ENCODE results near the gene LKAAEAR1.
"Not testable (repeated sequence)": the region's sequence is repeated elsewhere in the genome, so short reads cannot be mapped to it uniquely, and the experiment has no call there.

LKAAEAR1 gene

DNA sequence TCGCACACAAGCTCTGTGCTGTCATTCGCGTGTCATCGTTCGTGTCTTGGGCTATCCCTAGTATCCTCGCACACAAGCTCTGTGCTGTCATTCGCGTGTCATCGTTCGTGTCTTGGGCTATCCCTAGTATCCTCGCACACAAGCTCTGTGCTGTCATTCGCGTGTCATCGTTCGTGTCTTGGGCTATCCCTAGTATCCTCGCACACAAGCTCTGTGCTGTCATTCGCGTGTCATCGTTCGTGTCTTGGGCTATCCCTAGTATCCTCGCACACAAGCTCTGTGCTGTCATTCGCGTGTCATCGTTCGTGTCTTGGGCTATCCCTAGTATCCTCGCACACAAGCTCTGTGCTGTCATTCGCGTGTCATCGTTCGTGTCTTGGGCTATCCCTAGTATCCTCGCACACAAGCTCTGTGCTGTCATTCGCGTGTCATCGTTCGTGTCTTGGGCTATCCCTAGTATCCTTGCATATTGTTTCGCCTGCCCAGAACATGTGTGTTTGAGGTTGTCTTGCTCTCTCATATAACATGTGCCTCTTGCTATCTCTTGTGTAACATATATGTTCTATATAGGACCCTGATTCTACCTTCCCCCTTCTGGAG, 3.1 kb upstream of the LKAAEAR1 start:
- peaks cover 16% of the 10 kb centered on the region for H3K27me3 ChIP-seq (ENCODE audit: control insufficient read depth, insufficient read depth, low read length)
- H3K4me3 ChIP-seq (ENCODE audit: low read length); H3K9ac ChIP-seq (ENCODE audit: low read length); H3K4me1 ChIP-seq (ENCODE audit: control insufficient read depth, insufficient read depth, low read length); H3K27ac ChIP-seq (ENCODE audit: low read depth, low read length); H3K36me3 ChIP-seq (ENCODE audit: control insufficient read depth, insufficient read depth, low read length): not testable (repeated sequence)

DNA sequence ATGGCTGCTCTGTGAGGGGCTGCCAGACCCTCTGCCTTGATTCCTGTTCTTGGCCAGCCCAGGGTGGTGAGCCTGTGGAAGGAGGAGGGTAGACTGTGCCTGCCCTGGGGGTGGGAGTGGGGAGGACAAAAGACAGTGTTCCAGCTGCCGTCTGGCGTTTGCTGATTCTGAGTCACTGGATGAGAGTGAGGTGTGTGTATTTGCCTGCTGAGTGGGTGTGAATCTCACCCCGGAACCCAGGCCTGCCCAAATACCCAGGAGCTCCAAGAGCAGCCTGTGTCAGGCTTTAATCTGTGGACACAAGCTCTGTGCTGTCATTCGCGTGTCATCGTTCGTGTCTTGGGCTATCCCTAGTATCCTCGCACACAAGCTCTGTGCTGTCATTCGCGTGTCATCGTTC, 2.6 kb upstream of the LKAAEAR1 start:
- no peaks in the 10 kb centered on the region for H3K36me3 ChIP-seq (ENCODE audit: control insufficient read depth, insufficient read depth, low read length)
- H3K9ac ChIP-seq (ENCODE audit: low read length) = no peak overlapping the region
- no peak overlapping the region for H3K4me3 ChIP-seq (ENCODE audit: low read length)
- no peaks in the 10 kb centered on the region for H3K4me1 ChIP-seq (ENCODE audit: control insufficient read depth, insufficient read depth, low read length)
- no peak overlapping the region for H3K27ac ChIP-seq (ENCODE audit: low read depth, low read length)
- H3K27me3 ChIP-seq (ENCODE audit: control insufficient read depth, insufficient read depth, low read length) = peaks cover 16% of the 10 kb centered on the region

DNA sequence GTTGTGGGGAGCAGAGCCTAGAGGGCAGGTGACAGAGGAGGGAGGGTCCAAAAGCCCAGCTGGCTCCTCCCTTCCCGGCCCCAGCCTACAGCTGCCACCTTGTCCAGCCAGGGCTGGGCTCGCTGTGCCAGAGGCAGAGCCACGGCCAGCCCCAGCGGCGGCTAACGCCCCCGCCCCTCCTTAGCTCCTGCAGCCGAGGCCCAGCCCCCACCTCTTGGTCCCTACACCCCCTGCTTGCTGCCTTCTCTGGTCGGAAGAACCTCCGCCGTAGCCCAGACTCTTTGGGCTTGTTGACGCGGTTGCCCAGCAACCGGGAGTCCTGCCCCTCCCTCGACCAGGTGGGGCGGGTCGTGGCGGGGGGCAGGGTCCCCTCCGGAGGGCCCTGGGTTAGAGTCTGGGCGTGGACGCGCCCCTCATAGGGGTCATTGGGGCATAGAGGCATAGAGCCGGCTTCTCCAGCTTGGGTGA, 521 bp upstream of the LKAAEAR1 start:
- Histone ChIP-seq H3K9ac (ENCODE audit: low read length) (no peak overlapping the region), H3K27me3 (ENCODE audit: control insufficient read depth, insufficient read depth, low read length) (peaks cover 16% of the 10 kb centered on the region), H3K36me3 (ENCODE audit: control insufficient read depth, insufficient read depth, low read length) (no peaks in the 10 kb centered on the region), H3K4me1 (ENCODE audit: control insufficient read depth, insufficient read depth, low read length) (no peaks in the 10 kb centered on the region), H3K27ac (ENCODE audit: low read depth, low read length) (no peak overlapping the region), H3K4me3 (ENCODE audit: low read length) (no peak overlapping the region)

DNA sequence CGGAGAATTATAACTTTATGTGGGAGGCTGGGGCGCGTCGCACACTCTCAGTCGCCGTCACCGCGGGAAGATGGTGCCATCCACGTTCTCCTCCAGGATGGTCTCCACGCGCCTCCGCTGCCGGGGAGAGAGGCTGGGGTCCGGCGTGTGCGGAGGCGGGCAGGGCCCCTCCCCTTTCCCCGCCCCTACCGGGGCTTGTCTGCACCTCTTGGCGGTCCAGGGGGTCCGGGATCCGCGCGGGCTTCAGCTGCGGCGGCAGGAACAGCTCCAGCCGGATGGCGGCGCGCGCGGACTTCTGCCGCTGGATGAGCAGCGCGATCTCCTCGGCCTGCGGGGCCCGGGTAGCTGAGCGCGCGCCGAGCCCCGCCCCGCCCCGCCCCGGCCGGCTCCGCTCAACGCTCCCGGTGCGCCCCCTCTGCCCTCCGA, 807 bp downstream of the LKAAEAR1 start:
- Histone ChIP-seq H3K27ac (ENCODE audit: low read depth, low read length) (no peak overlapping the region), H3K4me1 (ENCODE audit: control insufficient read depth, insufficient read depth, low read length) (peaks cover 7% of the 10 kb centered on the region), H3K9ac (ENCODE audit: low read length) (no peak overlapping the region), H3K27me3 (ENCODE audit: control insufficient read depth, insufficient read depth, low read length) (peaks cover 22% of the 10 kb centered on the region), H3K4me3 (ENCODE audit: low read length) (peak overlapping the region; percentile 60), H3K36me3 (ENCODE audit: control insufficient read depth, insufficient read depth, low read length) (no peaks in the 10 kb centered on the region)

DNA sequence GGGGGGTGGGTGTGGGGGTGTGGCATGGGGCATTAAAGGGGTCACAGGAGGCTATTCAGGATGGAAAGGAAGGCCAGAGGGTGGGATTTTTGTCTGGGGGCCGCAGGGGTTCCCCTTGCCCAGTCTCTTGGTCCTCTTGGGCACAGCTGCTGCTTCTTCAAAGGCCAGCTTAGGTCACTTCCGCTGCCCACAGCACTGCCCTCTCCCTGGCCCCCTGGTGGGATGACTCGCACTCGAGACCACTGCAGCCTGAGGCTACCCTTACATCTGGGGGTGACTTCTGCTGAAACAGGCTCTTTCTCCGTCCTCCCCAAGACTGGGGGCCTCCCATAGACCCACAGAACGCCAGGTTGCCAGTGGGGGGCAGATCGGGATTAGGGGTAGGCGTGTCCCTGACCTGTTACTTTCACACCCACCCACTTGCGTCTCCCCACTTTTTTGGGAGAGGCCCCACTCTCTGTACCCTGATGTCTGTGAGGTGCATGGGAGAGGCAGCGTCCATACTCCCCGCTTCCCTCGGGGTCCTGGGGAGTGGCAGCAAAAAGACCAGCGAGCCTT, 1.3 kb downstream of the LKAAEAR1 start:
- no peaks in the 10 kb centered on the region for H3K36me3 ChIP-seq (ENCODE audit: control insufficient read depth, insufficient read depth, low read length)
- H3K27me3 ChIP-seq (ENCODE audit: control insufficient read depth, insufficient read depth, low read length) = peaks cover 22% of the 10 kb centered on the region
- no peak overlapping the region for H3K27ac ChIP-seq (ENCODE audit: low read depth, low read length)
- H3K4me1 ChIP-seq (ENCODE audit: control insufficient read depth, insufficient read depth, low read length) = peaks cover 9% of the 10 kb centered on the region
- H3K9ac ChIP-seq (ENCODE audit: low read length) = no peak overlapping the region
- peak overlapping the region; percentile 27 for H3K4me3 ChIP-seq (ENCODE audit: low read length)

DNA sequence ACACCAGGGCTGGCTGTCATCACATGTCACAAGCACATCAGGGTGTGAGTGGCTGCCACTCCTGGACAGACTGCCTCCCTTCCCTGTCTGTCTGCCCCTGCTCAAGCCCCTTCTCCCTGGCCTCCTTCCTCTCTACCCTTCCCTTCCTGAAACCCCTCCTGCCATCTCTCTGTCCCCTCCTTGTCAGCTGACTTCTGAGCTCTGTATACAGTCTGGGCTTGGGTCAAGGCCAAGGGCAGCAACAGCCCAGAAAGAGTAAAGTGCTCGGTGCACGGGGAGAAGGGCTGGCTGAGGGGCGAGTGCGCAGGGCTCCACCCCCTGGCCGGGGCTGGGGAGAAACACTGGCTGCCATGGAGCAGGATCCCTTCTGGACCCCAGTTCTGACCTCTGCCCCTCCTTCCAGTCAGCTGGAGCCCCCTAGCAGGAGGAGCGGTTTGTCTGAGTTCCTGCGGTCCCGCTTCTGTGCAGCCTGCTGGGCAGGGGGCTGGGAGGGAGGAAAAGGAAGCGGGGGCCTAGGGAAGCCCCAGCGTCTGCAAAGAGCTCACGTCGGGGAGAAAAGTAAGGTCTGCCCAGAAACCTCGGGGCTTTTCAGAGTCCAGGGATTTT, 2.0 kb downstream of the LKAAEAR1 start:
- Histone ChIP-seq H3K4me3 (ENCODE audit: low read length) (no peak overlapping the region), H3K36me3 (ENCODE audit: control insufficient read depth, insufficient read depth, low read length) (no peaks in the 10 kb centered on the region), H3K4me1 (ENCODE audit: control insufficient read depth, insufficient read depth, low read length) (peaks cover 9% of the 10 kb centered on the region), H3K27ac (ENCODE audit: low read depth, low read length) (no peak overlapping the region), H3K9ac (ENCODE audit: low read length) (no peak overlapping the region), H3K27me3 (ENCODE audit: control insufficient read depth, insufficient read depth, low read length) (peaks cover 22% of the 10 kb centered on the region)

DNA sequence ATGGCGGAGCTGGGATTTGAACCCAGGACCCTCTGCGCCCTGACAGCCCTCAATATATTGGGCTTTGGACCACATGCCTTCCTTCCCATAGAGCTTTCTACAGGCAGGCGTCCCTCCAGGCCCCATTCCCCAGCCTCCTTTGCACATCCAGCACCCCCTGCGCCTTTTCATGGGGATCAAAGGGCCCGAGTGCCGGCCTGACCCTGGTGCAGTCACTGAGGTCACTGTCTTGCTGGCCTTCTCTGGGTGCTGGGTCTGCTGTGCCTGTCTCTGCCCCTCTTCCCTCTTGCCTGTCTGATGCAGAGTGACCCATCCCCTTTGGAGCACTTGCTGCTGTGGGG, 2.6 kb downstream of the LKAAEAR1 start:
- no peak overlapping the region for H3K27ac ChIP-seq (ENCODE audit: low read depth, low read length)
- H3K4me1 ChIP-seq (ENCODE audit: control insufficient read depth, insufficient read depth, low read length) = peaks cover 9% of the 10 kb centered on the region

DNA sequence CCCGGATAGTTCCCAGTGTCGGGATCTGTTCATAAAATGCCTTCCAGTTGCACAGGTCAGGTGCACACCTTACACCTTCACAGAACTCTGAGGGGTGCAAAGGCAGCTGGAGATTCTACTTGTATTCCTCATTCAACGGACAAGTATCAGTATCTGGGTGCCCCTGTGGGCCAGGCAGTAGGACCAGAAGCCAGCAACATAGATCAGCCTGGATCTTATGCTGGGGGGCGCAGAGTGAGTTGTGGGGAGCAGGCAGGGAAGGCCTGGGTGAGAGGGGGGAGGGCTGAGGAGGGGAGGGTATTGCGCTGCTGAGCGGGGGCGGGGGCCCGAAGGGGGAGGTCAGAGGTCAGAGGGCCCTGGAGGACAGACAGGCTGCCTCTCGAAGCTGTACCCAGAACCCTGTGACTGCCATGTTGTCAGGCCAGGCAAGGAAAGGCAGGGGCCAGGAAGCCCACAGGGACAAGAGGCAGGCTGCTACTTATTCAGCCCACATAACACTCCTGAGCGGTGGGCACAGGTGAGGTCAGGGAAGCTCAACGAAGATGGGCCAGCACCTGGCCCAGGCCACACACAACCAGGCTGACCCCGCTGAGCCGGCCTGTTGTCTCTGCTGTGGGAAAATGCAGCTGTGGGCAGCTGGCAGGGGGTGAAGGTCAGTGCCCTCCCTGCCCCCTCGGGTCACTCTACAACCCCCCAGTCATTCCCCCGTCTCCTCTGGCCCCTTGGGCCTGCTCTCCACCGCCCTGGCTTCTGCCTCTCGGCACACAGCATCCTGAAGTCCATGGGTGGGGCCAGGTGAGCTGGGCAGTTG, 3.2 kb downstream of the LKAAEAR1 start:
- H3K36me3 ChIP-seq (ENCODE audit: control insufficient read depth, insufficient read depth, low read length) = no peaks in the 10 kb centered on the region
- H3K27me3 ChIP-seq (ENCODE audit: control insufficient read depth, insufficient read depth, low read length) = peaks cover 20% of the 10 kb centered on the region
- H3K4me3 ChIP-seq (ENCODE audit: low read length) = peak overlapping the region; percentile 63
- H3K9ac ChIP-seq (ENCODE audit: low read length) = no peak overlapping the region
- peaks cover 9% of the 10 kb centered on the region for H3K4me1 ChIP-seq (ENCODE audit: control insufficient read depth, insufficient read depth, low read length)
- H3K27ac ChIP-seq (ENCODE audit: low read depth, low read length) = no peak overlapping the region

More for the DNA sequence above, 2.6 kb downstream of the LKAAEAR1 start:
- Histone ChIP-seq H3K4me3 (ENCODE audit: low read length) (no peak overlapping the region), H3K27me3 (ENCODE audit: control insufficient read depth, insufficient read depth, low read length) (peaks cover 22% of the 10 kb centered on the region), H3K36me3 (ENCODE audit: control insufficient read depth, insufficient read depth, low read length) (no peaks in the 10 kb centered on the region), H3K9ac (ENCODE audit: low read length) (no peak overlapping the region)

DNA sequence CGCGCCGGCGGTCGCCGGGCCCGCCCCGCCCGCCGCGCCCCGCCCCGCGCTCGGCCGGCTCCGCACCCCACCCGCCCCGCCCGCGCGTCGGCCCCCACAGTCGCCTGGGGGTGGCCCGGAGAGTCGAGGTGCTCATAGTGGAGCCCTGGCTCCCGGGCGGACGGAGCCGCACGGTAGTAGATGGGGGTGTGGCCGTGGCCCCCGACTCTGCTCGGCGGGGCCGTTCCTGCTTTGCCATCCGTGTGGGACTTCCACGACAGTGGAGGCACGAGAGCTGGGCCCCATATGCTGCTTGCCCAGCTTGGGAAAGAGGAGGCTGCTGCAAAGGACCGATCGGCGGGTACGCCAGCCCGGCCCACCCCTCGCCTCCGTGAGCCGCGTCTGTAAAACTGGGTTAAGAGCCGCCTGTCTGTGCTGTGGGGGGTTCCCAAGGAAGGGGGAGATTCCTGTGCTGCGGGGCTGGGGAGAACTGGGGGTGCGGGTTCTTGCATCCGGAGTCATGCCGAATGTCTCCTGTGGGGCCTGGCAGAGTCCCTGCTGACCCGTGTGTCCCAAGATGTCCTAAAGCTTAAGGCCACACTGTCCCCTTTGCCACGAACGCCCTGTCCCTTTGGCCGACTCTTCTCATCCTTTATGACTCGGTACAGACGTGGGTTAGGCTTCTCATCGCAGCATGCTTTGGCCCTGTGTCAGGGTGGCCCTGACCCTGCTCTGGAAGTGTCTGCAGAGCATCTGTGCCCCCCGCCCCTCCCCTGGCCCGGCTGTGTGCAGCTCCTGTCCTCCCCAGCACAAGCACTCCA, 4.0 kb downstream of the LKAAEAR1 start, which contains the start of gene OPRL1:
OPRL1 (plus strand) TSS at position 70 of the 800 bp plus-strand sequence. CDS start 12,639 bp downstream, outside the sequence.
- Histone ChIP-seq H3K27ac (ENCODE audit: low read depth, low read length) (peak within 1 kb of the TSS; percentile 45), H3K9ac (ENCODE audit: low read length) (peak within 1 kb of the TSS; percentile 49), H3K36me3 (ENCODE audit: control insufficient read depth, insufficient read depth, low read length) (no peaks in the 10 kb centered on the region), H3K27me3 (ENCODE audit: control insufficient read depth, insufficient read depth, low read length) (peaks cover 20% of the 10 kb centered on the region), H3K4me3 (ENCODE audit: low read length) (peak within 1 kb of the TSS; percentile 74), H3K4me1 (ENCODE audit: control insufficient read depth, insufficient read depth, low read length) (peaks cover 9% of the 10 kb centered on the region)

DNA sequence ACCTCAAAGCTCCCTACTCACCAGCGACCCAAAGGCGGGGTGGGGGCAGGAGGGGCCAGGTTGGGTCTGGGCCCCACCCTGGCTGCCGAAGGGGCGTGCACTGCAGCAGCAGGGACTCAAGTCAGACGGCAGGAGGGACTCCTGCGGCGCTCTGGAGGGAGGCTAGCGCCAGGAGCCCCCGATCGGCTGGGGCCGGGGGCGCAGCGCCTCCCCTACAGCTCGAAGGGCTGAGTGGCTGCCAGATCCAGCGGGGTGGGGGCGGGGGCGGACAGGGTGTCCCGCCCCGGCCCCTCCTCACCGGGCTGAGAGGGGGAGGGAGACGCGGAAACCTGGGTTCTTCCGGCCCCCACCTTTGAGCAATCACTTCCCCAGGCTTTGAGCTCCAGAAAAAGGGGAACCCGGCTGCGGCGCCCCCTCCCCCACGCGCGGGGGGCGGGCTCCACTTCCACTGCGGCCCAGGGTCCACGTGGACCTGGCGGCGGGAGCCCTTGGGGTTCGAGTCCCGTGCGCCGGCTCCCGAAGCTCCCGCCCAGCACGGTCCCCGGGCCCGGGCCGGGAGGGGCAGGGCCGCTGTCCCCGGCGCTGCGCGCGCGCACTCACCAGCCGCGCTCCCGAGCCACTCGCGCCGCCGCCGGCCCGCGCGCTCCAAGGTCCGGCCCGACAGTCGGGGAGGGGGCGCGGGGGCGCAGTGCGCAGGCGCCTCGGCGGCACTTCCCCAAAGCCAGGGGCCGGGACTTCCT, 4.8 kb downstream of the LKAAEAR1 start, which contains the start of gene RGS19:
RGS19 (minus strand) TSS at position 246 of the 740 bp plus-strand sequence. CDS start 2,632 bp downstream, outside the sequence.
- Histone ChIP-seq H3K27ac (ENCODE audit: low read depth, low read length) (peak within 1 kb of the TSS; percentile 45), H3K9ac (ENCODE audit: low read length) (peak within 1 kb of the TSS; percentile 49), H3K4me1 (ENCODE audit: control insufficient read depth, insufficient read depth, low read length) (peaks cover 9% of the 10 kb centered on the region), H3K36me3 (ENCODE audit: control insufficient read depth, insufficient read depth, low read length) (no peaks in the 10 kb centered on the region), H3K27me3 (ENCODE audit: control insufficient read depth, insufficient read depth, low read length) (peaks cover 18% of the 10 kb centered on the region), H3K4me3 (ENCODE audit: low read length) (peak within 1 kb of the TSS; percentile 74)

DNA sequence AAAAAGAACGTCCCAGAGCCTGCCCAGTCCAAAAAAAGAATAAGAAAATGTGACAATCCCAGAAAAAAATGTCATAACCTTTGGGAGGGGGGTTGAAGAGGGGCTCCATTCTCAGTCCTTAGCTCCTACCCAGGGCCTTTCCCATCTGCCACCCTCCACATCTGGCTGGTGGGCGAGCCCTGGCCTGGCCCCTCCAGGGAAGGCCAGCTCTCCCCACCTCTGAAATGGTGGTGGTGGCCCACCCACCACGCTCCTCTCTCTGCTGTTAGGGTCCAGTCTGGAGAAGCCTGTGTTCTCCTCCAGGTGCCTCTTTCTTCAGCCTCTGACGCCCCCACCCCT, 5.3 kb downstream of the LKAAEAR1 start:
- H3K27ac ChIP-seq (ENCODE audit: low read depth, low read length) = no peak overlapping the region
- H3K36me3 ChIP-seq (ENCODE audit: control insufficient read depth, insufficient read depth, low read length) = no peaks in the 10 kb centered on the region
- peak overlapping the region; percentile 49 for H3K9ac ChIP-seq (ENCODE audit: low read length)
- H3K4me1 ChIP-seq (ENCODE audit: control insufficient read depth, insufficient read depth, low read length) = peaks cover 9% of the 10 kb centered on the region
- H3K4me3 ChIP-seq (ENCODE audit: low read length) = peak overlapping the region; percentile 74
- H3K27me3 ChIP-seq (ENCODE audit: control insufficient read depth, insufficient read depth, low read length) = peaks cover 12% of the 10 kb centered on the region
